CD1c-positive myeloid dendritic cell (primary cell): ENCODE measurements around the gene ZEB2.

ENCODE experiments used
- DNase-seq: peaks from one replicate; pipeline ENCODE4 v3.0.0-alpha.2; 2016; ENCODE audit errors: extremely low spot score

ZEB2 gene

GRCh38 chr2:144528108-144528507, 8.2 kb upstream of the ZEB2 start:
- no peak for DNase-seq

GRCh38 chr2:144526831-144527230, 6.9 kb upstream of the ZEB2 start:
- no peak for DNase-seq

DNA sequence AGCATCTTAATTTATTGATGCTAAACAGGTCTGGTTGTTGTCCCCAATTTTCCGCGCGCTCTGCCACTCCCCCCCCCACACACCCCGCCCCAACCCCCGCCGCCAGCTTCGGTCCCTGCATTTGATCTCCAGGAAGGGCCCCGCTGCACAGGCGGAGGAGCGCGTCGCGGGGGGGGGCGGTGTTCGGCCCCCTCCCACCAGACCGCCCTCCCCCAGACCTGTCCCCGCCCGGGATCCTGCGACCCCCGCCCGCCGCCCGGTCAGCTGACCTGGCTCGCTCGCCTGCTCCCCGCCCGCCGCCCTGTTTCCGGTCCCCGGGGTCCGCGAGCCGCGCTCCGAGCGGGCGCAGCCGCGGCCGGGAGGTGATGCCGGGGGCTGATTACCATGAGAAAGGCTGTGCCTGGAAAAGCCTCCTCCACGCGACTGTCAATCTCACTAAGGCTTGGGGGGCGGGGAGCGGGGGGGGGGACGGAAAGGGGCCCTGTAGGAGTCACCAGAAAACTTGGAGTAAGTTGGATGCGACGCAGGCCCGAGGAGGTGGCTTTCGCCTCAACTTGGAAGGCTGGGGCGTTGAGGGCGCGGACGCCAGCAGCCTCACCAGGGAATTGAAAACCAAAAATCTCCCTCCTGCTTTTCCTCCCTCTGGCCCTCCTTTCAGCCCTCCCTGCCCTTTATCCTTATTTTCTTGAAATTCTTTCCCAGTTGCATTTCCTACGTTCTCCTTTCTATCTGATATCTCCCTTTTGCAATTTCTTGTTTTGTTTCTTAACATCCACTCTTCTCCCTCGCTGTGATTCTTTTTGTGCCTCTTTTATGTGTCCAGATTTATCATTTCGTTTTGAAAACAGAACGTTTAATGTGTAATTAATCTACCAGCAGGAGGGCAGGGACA, 4.4 kb upstream of the ZEB2 start:
- peak; percentile 45 for DNase-seq

DNA sequence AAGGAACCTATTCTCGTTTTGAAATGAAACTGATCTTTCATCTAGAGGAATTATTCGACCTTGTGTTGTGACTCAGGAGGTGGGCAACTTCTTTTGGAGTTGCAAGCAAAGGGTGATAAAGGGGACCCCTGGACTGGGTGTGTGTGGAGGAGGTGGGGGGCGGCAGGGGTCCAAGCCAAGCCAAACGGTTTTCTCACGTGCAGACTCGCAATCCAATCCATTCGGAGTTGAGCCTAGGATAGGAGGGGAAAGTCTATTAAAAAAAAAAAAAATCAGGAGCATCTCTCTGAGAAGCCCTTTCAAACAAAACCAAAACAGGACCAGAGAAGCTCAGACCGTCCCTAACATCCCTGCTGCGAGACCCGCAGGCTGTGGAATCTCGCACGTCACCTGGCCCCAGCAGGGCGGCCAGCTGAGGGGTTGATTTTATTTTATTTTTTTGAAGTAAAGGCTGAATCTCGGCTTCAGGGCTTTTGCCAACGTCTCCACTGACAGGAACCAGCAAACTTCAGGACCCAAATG, 3.7 kb upstream of the ZEB2 start:
- no peak for DNase-seq

- DNase-seq = peak; percentile 48
Observed at GRCh38 chr2:144522897-144523595, 3.1 kb upstream of the ZEB2 start.

- peak; percentile 45 for DNase-seq
Observed at GRCh38 chr2:144522176-144522896, 2.4 kb upstream of the ZEB2 start.

- DNase-seq = peak; percentile 27
Observed at GRCh38 chr2:144521686-144522085, 1.8 kb upstream of the ZEB2 start.

DNA sequence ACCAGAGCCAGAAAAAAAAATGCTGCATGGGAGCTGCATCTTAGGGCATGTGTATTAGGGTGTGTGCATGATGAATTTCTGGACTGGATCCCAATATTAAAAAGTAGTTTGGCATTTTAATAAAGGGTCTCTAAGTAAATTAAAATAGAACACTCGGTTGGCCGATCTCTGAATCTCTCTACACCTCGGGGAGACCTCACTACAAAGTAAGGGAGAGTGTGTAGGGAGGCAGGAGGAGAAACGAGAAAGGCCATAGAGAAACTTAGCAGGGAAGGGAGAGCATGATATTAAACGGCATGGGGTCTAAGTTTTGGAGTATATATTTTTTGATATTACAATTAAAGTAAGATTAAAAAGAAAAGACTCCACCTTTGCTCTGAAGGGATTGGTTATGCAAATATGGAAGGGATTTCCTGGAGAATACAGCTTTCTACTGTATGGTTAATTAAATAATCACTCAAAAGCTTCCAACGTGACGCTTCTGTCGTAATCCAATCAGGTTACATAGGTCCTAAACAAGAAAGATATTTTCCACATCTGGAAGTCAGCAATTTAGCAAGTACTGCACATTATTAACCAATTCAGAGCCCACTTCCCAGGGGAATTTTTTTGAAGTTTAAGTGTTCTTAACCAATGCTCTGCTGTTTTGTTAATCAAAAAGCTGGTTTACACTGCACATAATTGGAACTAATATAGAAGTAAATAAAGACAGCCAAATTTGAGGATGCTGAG, 1.0 kb upstream of the ZEB2 start:
- DNase-seq = peak; percentile 59

GRCh38 chr2:144519597-144519933, 354 bp downstream of the ZEB2 start:
- DNase-seq = no peak

DNA sequence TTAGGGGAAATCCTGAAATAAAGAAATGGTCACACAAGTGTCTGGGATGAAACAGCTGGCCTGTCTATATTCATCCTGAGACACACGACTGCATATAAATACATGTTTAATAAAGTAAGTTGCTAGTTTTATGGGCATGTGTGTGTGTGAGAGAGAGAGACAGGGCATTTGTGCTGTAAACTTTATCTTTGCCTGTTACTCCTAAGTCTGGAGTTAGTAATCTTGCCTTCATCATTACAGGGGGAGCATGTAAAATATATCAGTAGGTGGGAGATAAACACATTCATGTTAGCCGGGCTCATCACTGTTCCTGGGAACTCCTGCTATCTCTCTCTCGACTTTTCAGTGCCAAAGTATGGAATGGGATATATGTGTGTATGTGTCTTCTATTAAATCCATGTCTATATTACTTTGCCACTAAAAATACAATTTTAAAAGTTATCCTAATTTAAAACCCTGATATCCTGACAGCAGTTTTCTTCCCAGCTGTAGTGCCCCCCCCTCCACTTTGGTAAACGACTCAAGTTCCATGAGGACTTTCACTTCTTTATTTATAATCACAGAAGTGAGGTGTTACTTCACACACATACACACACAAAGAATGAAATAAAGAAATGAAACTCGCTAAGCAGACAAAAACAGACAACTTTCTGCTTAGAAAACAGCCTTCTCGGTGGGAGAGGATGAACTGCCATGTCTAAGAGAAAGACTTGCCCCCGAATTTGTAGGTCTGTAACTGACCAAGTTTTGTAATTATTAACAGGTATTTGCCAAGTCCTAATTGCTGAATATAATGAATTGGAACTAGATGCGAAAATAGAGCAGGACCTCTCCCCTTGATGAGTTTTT, 947 bp downstream of the ZEB2 start:
- DNase-seq = peak; percentile 89

DNA sequence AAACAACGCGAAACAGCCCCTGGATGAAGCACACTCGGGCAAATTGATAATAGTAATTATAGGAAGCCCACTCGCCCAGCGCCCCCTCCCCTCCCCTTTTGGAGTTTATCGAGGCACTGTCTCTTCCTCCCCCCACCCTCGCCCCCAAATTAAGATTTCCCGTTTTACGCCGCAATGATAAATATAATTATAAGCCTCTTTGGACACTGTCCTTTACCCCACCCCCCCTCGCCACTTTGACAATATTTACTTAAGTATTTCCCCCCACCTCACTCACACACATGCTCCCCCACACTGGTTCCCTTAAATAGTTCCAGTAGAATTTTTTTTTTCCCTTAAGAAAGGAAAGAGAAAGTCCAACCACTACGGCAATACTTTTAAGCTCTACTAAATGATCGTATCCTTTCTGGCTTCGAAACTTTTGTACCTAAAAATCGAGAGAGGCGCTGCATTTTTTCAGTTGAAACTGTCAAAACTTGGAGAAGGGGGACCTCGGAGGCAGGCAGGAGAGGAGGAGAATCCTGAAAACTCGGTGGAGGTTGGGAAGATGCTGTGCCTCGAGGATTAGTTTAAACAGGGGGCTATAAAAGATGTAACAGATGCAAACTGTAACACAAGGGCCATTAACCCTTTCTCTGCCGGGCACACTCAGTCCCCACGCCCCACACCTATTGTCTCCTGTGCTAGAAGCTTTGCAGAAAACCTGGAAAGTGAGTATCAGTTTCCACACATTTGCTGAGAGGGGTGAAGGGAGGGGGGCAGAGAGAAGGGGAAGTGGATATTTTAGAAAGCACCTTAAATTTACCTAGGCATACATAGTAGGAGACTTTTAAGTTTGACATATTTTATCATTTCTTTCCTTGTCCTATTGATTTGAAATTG, 1.8 kb downstream of the ZEB2 start:
- DNase-seq = no peak

DNA sequence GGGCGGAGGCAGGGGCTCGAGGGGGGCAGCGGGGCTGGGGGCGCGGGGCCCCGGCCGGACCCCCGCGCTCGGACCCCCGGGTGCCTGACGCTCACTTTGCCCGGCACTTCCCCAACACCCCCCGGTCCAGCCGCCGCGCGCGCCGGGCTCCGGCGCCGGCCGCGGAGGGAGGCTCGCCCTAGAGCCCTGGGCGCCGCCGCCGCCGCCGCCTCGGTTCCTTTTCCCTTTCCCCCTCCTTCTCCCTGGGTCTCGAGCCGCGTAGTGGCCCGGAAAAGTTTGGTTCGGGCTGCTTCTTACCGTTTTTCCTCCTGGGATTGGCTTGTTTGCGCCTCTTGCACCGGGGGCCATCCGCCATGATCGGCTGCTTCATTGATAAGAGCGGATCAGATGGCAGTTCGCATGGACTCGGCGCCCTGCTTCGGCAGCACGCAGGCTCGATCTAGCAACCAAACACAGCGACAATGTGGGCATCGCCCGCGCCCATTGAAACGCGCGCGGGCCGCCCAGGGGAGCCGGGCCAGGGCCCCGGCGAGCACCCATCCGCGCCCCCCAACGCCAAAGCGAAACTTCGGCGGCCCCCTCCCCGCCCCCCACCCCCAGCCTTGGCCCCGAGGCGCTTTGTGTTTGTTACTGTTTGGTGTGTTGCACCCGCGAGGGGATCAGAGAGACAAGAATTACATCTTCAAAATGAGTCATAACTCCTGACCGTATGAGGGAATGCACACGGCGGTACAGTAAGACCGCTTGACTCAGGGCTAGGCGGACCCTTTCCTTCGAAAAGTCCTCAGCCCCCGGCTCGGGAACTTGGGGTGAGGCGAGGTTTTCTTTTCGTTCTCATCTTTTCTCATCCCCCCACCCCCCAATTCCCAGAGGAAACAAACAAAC, 2.7 kb downstream of the ZEB2 start:
- DNase-seq = peak; percentile 87

DNA sequence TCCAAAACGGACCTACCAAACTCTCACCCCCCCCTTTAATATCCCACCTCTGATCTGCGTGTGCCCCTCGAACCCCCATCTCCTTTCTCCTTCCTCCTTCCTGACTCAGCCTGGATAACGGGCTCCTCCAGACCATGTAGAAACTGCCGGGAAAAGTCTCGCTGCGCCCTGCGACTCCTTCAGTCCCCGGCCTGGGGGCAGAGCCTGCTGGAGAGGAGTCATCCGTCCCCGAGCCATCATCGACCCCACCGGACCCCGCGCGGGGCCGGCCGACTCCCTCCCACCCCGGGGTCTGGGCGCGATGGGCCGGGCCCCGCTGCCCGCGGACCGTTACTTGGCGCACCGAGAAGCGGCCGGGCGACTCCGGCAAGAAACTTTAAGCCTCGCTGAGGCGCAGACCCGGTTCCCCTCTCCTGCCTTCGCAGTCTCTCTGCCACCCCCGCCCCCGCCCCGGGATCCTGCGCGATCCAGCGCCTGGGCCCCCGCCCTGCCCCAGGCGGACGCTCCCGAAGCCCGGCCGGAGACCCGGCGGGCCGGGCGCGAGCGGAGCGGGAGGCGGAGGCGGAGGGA, 3.4 kb downstream of the ZEB2 start:
- DNase-seq = peak; percentile 52

DNA sequence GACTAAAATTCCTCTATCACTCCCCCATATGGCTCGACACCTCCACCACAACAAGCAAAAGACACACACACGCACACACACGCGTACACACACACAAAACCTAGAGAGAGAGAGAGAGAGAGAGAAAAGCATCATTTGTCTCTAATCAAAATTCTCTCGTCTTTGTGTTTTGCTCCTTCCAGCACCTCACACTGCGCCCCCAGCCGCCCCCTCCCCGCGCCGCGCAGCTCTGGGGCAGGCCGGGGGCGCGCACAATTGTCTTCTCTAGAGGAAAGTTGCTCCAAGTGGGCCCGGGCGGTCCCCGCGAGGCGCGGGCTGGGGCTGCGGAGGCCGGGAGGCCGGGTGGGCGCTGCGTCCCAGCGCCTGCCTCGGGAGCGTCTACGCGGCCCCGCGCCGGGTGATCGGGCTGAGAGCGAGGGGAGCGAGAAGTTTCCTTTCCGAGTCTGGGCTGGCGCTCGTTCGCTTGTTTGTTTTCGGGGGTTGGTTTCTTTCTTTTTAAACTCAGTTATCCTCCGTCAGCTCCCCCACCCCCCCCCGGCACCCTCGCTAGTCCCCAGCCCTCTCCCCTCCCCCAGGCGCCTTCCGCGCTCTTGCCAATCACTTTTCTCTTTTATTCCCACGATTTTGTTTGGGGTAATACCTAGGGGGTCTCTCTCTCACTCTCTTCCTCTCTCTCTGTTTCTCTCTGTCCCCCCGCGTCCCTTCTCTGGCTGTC, 4.1 kb downstream of the ZEB2 start:
- DNase-seq = peak; percentile 52

- DNase-seq = no peak
Observed at GRCh38 chr2:144515099-144515695, 4.7 kb downstream of the ZEB2 start.

GRCh38 chr2:144514616-144515091, 5.3 kb downstream of the ZEB2 start:
- no peak for DNase-seq
